Hepatocyte (in vitro differentiated cells): ENCODE results near the gene GGT7.

ENCODE experiments used
- CTCF ChIP-seq: fragments of 200-600 bp; sonication (generic); IDR thresholded peaks from 2 replicates; pipeline ENCODE4 v1.5.1; 2016; ENCODE audit warnings: antibody characterized with exemption, mild to moderate bottlenecking; ENCODE audit not compliant: poor library complexity
- EZH2 ChIP-seq: fragments of 200-600 bp; sonication (generic); IDR thresholded peaks from 2 replicates; pipeline ENCODE4 v1.6.1; 2016; ENCODE audit warnings: antibody characterized with exemption, mild to moderate bottlenecking, borderline replicate concordance
- EZH2phosphoT487 ChIP-seq: fragments of 200-600 bp; sonication (generic); IDR thresholded peaks from one replicate; pipeline ENCODE4 v1.6.1; 2018; ENCODE audit warnings: antibody characterized with exemption, mild to moderate bottlenecking, low read depth, moderate library complexity; ENCODE audit not compliant: unreplicated experiment, severe bottlenecking

GRCh38 chr20:34859367-34859766, 13.3 kb downstream of the GGT7 start:
- no peak for TF ChIP-seq CTCF
- no peak for TF ChIP-seq EZH2
- TF ChIP-seq EZH2phosphoT487 = no peak
